Amygdala (tissue), 56 donors: ENCODE results near the gene CHST12.

Experiments used
- DNase-seq, 56 donors: peaks; one replicate each; lab custom pipeline; 2025; lab: John Stamatoyannopoulos, UW

The CHST12 gene

GRCh38 chr7:2403014-2403717, at the start of gene CHST12:
Gene CHST12 (plus strand): TSS chr7:2403611. CDS start chr7:2432640, 29,029 bp downstream.
- peak; percentile 52 to 96 (median 90) for DNase-seq

DNA sequence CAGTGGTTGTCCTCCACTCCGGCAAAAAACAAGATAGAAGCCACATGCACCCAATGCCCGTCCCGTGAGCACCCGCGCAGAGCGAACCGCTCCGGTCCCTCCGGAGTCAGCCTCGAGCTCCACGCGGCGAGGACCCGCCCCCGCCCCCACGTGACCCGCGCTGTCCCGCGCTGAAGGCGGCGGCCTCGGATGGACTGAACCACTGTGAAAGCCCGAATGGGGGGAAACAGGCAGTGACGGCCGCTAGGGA, 49.5 kb upstream of the CHST12 start:
- peak in 51 of 56 donors; percentile 47 to 98 (median 89) for DNase-seq

GRCh38 chr7:2354186-2354938, 49.0 kb upstream of the CHST12 start, which contains the start of gene EIF3B:
Gene EIF3B (plus strand): TSS chr7:2354827. CDS start chr7:2354922, 95 bp downstream.
- peak in 55 of 56 donors; percentile 62 to 99 (median 87) for DNase-seq

GRCh38 chr7:2354939-2355704, 48.3 kb upstream of the CHST12 start:
- peak in 1 of 56 donors; percentile 35 for DNase-seq

DNA sequence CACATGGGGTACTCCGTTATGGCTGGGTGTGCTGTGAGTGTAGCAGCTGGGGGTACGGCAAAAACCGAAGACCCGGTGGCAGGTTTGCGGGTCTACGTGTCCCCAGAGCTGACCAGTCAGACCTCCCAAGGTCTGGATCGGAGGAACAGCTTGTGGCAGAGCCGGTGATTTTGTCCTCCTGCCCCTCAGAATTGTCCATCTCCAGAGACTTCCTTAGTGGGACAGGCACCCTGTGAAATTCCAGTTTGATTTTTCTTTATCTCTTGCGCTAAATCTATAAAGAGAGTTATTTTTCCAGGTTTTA, 47.8 kb upstream of the CHST12 start:
- no peak for DNase-seq

DNA sequence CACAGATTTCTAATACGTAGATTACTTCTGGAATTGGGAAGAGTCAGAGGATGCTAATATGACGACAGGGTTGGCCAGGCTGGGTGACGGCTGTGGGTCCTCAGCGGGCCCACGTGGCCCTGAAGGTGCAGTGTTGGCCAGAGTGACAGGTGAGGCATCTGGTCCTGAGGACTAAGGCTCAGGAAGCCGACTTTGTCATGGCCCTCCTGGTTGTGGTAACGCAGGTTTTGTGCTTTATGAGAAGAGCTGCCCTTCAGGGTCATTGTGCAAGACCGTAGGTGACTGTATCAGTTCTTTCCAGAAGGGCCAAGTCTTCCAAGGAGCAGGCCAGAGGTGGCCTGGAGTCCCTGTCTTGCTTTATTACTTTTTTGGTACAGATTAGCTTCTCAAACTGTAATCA, 46.2 kb upstream of the CHST12 start:
- DNase-seq = no peak

DNA sequence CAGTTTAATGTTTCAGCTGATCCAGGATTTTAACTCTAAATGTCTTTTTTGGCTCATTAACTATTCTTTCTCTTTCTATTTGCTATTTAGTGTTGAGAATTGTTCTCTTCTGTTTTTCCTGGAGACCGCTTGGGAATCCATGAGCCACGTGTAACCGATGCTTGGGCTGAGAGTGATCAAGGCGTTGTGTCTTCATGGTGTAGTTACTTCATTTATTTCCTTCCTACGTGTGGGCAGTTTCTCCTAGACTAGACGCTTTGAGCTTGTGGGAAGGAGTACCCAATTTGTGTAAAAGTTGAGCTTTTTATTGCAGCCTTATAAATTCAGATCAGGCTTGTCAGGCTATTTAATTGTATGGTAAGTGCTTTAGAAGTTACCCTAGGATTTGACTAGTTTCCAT, 45.8 kb upstream of the CHST12 start:
- no peak for DNase-seq

- DNase-seq = no peak
Measured at GRCh38 chr7:2358968-2359527, 44.4 kb upstream of the CHST12 start.

- no peak for DNase-seq
Measured at GRCh38 chr7:2359610-2360009, 43.8 kb upstream of the CHST12 start.

- DNase-seq = no peak
Measured at GRCh38 chr7:2360796-2361195, 42.6 kb upstream of the CHST12 start.

GRCh38 chr7:2362385-2363088, 40.9 kb upstream of the CHST12 start:
- DNase-seq = no peak

GRCh38 chr7:2369139-2369538, 34.3 kb upstream of the CHST12 start:
- DNase-seq = no peak

DNA sequence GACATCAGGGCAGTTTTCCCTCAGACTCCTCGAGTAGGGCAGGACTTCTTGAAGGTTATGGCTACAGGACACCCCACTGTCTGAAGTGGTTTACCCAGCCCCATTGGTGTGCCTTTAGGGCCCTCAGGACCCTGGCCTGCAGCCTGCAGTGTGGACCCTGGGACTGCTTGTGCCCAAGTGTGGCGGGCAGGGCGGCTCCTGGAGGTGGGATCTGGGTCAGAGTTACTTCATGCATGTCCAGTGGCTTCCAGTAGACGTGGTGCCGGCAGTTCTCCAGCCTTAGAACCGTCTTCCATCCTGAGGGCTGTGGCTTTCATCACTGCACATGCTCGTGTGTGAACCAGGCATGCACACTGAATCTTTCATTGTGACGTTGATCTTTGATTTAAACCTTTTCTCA, 32.1 kb upstream of the CHST12 start:
- DNase-seq = no peak

DNA sequence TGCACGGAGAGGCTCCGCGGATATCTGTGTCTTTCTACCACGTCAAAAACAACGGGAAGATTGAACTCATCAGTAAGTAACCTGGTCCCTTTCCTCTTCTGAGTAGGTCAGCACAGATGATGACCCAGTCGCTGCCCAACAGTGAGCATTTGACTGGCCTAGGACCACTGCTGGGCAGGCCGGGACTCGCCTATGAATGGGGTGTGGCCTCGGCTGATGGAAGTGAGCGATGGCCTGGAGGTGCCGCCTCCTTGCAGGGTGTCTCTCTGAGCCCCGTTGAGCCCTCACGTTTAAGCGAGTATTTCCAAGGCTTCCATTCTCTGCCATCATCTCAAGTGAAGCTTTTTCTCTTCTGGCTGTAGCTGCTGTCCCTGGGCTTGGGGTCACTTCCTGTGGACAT, 30.7 kb upstream of the CHST12 start:
- no peak for DNase-seq

DNA sequence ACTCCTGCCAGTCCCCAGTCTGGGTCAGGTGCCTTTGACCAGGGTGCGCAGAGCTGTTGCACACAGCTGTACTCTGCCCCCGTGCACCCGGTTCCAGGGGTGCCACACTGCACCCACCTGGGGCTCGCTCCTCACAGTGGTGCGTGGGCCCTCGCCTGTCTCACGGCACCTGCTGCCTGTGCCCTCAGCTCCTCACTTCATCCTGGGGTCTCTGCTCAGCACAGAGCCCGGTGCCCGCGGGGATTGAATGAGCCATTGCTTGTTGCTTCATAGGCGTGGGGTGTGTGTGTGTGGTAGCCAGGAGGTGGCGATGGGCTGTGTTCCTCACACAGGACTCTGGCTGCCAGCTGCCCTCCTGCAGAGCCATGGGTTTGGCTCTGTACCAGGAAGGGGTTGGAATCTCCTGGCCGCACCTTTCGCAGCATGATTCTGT, 30.3 kb upstream of the CHST12 start:
- no peak for DNase-seq

DNA sequence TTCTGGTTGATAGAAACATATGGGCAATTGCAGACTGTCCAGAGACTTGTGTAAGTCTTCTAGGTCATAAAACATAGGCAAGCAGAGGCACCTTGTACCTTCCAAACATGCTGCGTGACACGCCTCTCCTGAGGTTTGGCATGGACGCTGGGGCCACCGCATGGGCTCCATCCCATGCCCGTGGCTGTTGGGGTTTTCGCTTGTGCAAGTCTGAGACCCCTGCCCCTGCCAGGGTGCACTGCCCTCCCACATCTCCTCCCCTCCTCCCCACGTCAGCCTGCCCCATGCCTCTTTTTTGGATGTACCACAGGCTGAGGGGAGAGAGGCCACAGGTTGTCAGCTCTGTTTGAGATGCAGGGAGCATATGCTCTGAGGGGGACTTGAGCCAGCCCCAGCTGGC, 29.8 kb upstream of the CHST12 start:
- no peak for DNase-seq

DNA sequence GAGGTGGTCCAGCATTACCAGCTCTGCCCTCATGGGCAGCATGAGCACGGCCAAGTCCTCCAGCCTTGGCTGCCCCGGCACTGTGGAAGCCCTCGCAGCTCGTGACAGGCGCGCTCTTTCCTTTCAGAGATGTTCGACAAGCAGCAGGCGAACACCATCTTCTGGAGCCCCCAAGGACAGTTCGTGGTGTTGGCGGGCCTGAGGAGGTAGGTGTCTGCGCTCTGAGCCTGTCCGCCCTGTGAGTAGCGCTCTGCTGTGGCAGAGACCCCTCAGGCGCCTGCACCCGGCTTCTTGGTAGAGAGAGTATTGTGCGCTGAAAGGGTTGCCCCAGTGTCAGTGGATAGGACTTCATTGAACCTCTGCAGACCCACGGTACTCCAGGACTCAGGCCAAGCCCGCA, 29.0 kb upstream of the CHST12 start:
- DNase-seq = no peak

GRCh38 chr7:2374830-2375728, 28.3 kb upstream of the CHST12 start:
- no peak for DNase-seq

GRCh38 chr7:2376351-2377154, 26.9 kb upstream of the CHST12 start:
- DNase-seq = no peak
